ENCODE data around the gene CHRNA10.

CHRNA10 gene

DNA sequence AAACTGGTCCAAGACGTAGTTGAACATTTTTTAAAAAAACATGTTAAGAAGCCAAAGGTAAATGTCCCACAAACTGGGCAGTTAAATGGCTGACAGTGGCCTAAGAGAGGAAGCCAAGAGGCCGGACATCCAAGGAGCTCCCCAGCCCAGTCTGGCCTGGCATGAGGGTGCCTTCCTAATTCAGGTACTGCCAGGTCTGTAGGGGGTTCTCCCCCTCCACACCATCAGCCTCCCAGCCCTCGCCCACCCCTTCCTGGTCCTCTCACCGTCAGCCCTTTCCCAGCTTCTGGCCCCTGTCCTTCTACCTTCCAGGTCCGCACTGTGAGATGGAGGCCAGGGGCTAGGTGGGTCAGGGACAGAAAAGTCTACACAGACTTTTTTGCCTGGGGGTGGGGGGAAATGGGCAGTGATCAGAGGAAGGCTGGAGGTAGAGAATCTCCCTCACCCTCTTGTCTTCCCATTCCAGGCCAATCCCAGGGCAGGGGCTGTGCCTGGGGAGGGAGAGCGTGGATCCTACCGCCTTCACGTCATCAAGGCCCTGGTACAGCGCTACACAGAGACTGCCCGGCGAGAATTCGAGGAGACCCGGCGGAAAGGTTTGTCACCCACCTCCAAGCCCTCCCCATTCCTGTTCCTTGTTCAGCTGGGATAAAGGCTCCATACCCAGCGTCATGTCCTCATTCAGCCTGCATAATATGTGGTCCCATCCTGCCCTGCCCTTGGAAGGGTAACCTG, 35.4 kb downstream of the CHRNA10 start:
- no peak for DNase-seq (ENCODE audit: low read depth, low spot score)

DNA sequence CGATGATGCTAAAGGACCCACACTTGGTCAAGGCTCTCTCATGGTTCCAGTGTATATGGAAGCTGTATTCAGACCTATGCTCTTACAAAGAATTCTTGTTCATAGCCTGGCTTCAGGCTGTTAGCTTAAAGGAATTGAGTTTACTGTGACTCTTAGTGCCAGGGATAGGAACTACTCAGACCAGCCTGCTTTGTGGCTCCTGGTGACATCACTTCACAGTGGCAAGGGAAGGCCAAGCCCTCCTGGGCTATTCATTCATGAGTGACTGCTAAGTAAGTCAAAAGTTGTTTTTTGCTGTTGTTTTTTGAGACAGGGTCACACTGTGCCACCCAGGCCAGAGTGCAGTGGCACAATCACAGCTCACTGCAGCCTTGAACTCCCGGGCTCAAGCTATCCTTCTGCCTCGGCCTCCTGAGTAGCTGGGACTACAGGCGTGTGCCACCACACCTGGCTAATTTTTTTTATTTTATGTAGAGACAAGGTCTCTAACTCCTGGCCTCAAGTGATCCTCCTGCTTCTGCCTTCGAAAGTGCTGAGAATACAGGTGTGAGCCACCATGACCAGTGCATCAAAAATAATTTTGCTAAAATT, 39.0 kb downstream of the CHRNA10 start:
- no peak for DNase-seq (ENCODE audit: low read depth, low spot score)

DNA sequence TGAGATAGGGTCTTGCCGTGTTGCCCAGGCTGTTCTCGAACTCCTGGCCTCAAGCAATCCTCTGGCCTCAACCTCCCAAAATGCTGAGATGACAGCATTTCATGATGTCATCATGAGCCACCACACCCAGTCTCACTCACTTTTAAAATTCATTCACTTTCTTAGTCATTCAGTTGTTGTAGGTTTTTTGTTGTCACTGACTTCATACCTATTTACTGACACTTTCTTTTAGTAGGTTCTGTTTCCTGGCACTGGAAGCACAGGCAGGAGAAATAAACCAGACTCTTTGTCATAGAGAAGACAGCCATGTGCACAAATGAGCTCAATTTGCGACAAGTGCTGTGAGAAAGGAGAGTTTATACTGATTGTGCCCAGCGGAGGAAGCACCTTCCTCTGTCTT, 39.9 kb downstream of the CHRNA10 start:
- no peak for DNase-seq (ENCODE audit: low read depth, low spot score)

DNA sequence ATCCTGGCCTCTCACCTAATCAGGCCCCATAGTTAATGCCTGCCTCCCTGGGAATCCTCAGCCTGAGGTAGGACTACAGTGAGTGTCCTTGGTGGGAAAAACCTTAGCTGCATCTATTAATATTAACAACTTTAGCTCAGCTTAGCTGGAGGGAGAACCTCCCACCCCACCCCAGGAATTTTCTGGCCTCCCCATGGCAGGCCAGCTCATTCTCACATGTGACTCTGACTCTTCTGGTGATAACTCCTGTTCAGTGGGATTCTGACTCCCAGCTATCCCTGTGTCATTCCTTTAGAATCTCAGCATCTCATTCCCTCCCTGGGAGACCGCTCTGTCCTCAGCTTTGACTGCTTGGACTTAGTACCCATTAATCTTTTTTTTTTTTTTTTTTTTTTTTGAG, 43.9 kb downstream of the CHRNA10 start:
- peak; percentile 80 for DNase-seq (ENCODE audit: low read depth, low spot score)

DNA sequence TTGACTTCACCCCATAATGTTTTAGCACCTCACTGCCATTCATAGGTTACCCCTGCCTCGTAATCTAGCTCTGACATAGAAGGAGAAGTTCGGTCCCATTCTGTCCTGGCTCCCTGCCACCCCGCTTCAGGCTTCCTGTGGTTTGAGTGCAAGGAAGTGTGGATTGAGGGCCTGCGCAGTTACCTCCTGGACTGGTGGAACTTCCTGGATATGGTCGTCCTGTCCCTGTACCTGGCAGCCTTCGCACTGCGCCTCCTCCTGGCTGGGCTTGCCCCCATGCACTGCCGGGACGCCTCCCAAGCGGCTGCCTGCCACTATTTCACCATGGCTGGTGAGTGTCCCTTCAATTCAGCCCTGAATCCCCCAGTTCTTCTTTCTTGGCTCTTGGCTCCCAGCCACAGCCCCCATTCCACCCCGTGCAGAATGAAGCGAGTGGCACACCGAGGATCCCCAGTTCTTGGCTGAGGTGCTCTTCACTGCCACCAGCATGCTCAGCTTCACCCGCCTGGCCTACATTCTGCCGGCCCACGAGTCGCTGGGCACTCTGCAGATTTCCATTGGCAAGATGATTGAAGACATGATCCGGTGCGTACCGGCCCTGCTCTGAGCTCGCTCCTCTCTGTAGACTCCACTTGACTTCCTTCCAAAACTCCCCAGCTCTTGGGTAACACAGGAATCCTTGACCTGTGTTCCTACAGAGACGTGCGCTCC, 44.8 kb downstream of the CHRNA10 start:
- DNase-seq (ENCODE audit: low read depth, low spot score) = no peak

DNA sequence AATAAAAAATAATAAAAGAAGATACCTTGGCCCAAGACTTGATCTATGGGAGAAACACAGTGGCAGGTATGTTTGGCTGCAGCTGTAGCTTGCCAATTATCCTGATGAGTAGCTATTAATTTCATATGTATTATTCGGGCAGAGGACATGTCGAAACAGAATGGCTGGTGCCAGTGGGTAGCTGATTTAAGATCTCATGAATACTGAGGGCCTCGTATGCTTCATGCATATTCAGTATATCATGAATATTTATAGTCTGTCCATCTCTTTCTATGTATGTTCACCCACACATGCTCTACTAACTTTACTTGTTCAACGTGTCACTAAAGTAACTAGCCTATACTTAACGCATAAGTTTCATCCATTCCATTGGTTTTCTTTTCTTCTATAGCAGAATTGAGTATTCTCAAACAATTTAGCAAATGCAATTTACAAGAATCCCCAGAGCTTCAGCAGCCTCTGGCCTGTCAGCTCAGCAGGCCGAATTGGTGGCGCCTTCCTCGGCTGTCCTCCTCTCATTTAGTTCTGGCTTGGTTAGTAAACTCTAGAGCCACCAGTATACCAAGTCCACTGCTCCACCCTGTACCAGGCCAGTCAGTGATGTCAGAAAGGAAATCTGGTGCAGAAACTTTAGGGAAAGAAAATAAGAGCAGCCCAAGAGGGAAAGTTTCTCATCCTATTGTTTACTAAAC, 47.3 kb downstream of the CHRNA10 start:
- DNase-seq (ENCODE audit: low read depth, low spot score) = no peak

DNA sequence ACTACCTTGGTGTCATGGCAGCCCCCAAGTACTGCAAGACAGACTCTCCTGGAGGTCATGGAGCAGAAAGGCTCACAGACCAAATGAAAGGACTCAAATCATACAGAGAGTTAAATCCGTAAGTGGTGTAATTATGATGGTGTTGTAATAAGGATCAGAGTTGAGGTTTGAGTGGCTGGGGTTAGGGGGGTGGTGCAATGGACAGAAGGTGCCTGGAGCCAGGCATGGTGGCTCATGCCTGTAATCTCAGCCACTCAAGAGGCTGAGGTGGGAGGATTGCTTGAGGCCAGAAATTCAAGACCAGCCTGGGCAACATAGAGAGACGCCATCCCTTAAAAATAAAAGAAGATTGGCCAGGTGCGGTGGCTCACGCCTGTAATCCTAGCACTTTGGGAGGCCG, 48.1 kb downstream of the CHRNA10 start:
- DNase-seq (ENCODE audit: low read depth, low spot score) = no peak

DNA sequence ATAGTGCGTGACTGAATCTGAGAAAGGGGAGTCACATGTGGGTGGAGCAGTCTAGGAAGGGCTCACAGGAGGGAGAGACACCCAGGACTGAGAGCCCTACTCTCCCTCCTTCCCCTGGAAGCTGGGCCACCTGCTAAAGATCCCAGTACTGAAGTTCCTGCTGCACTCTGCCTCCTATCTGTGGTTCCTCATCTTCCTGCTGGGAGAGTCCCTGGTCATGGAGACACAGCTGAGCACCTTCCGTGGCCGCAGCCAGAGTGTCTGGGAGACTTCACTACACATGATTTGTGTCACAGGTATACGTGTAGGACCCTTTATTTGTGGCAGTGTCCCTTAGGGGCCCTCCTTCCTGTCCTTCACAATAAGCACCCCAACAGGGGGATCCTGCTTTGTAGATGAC, 48.7 kb downstream of the CHRNA10 start:
- no peak for DNase-seq (ENCODE audit: low read depth, low spot score)

DNA sequence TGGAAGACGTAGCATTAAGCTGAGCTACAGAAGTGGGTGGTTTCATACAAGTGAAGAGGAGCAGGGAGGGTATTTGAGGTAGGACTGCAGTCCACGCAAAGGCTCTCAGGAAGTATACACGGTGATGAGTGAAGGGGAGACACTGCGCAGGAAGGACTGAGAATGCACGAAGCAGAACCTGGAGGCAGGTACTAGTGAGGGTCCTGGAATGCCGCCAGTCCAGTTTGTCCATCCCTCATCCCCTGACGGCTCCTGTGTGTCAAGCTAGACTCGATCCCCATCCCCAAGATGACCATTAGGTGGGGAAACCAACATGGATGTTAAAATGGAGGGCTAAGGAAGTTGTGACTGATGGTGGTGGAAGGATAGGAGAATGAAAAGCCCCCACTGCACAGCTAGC, 53.2 kb downstream of the CHRNA10 start:
- no peak for DNase-seq (ENCODE audit: low read depth, low spot score)

DNA sequence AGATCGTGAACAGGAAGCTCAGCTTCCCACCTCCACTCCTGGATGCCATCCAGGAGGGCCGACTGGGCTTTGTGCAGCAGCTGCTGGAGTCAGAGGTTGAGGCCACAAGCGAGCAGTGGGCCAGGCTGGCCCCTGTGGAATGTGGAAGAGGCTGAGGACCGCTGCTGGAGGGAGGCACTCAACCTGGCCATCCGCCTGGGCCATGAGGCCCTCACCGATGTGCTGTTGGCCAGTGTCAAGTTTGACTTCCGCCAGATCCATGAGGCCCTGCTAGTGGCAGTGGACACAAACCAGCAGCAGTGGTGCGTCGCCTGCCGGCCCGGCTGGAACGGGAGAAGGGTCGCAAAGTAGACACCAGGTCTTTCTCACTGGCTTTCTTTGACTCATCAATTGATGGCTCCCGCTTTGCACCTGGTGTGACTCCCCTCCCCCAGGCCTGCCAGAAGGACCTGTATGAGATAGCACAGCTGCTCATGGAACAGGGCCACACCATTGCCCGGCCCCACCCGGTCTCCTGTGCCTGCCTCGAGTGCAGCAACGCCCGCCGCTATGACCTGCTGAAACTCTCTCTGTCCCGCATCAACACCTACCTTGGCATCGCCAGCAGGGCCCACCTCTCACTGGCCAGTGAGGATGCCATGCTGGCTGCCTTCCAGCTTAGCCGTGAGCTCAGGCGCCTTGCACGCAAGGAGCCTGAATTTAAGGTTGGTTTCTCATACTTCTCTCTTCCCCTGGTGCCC, 54.3 kb downstream of the CHRNA10 start:
- DNase-seq (ENCODE audit: low read depth, low spot score) = no peak

DNA sequence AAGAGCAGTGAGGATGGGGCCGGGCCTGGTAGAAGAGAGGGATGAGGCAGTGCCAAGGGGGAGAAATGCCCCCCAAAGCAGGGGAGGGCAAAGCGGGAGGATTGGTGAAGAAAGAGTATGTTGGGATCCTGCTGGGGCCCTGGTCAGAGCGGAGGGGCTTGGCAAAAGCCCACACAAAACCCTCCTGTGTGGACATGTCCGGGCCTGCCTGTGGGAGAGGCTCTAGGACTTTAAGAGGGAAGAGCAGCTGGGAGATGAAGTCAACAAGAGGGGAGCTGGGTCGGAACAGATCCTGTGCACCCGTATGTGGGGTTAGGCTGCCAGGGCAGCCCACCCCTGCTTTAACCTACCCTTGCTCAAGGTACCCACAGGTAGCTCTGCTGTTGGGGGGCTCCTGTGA, 55.2 kb downstream of the CHRNA10 start:
- DNase-seq (ENCODE audit: low read depth, low spot score) = no peak

Data from astrocyte of the hippocampus (primary cell).